ENCODE data around the gene C2CD2.
A peak's percentile ranks its signal among the peaks of the same experiment; 100 is the strongest.
"Not testable (repeated sequence)": the region's sequence is repeated elsewhere in the genome, so short reads cannot be mapped to it uniquely, and the experiment has no call there.

The C2CD2 gene

GRCh38 chr21:41956926-41957729 lies 3.3 kb upstream of the C2CD2 start:
- DNase-seq: no peak

- no peak for DNase-seq
Observed at GRCh38 chr21:41955516-41955915, 1.7 kb upstream of the C2CD2 start.

- DNase-seq: no peak
Observed at GRCh38 chr21:41954654-41955499, 1.1 kb upstream of the C2CD2 start.

GRCh38 chr21:41953249-41953830 lies 478 bp downstream of the C2CD2 start:
- DNase-seq: peak; percentile 49

GRCh38 chr21:41952568-41953248 lies 1.1 kb downstream of the C2CD2 start:
- no peak for DNase-seq

GRCh38 chr21:41951876-41952567 lies 1.8 kb downstream of the C2CD2 start:
- no peak for DNase-seq

GRCh38 chr21:41950941-41951351 lies 2.9 kb downstream of the C2CD2 start:
- no peak for DNase-seq

GRCh38 chr21:41949631-41950030 lies 4.2 kb downstream of the C2CD2 start:
- not testable (repeated sequence) for DNase-seq

GRCh38 chr21:41948901-41949300 lies 4.9 kb downstream of the C2CD2 start:
- DNase-seq: no peak

- DNase-seq: no peak
Observed at GRCh38 chr21:41948078-41948895, 5.5 kb downstream of the C2CD2 start.

GRCh38 chr21:41945982-41946381 lies 7.8 kb downstream of the C2CD2 start:
- DNase-seq: no peak

GRCh38 chr21:41943851-41944250 lies 10.0 kb downstream of the C2CD2 start:
- DNase-seq: no peak

GRCh38 chr21:41942457-41942856 lies 11.4 kb downstream of the C2CD2 start:
- no peak for DNase-seq

- DNase-seq: no peak
Observed at GRCh38 chr21:41941941-41942340, 11.9 kb downstream of the C2CD2 start.

GRCh38 chr21:41940431-41940830 lies 13.4 kb downstream of the C2CD2 start:
- DNase-seq: no peak

GRCh38 chr21:41939391-41939790 lies 14.4 kb downstream of the C2CD2 start:
- no peak for DNase-seq

GRCh38 chr21:41933313-41934079 lies 20.3 kb downstream of the C2CD2 start:
- no peak for DNase-seq

- no peak for DNase-seq
Observed at GRCh38 chr21:41932576-41933312, 21.1 kb downstream of the C2CD2 start.

GRCh38 chr21:41932191-41932575 lies 21.6 kb downstream of the C2CD2 start:
- no peak for DNase-seq

- DNase-seq: no peak
Observed at GRCh38 chr21:41931041-41931451, 22.8 kb downstream of the C2CD2 start.

All from right hindlimb (tissue), 1 donor.